ENCODE results near the gene BMP2K.

DNA sequence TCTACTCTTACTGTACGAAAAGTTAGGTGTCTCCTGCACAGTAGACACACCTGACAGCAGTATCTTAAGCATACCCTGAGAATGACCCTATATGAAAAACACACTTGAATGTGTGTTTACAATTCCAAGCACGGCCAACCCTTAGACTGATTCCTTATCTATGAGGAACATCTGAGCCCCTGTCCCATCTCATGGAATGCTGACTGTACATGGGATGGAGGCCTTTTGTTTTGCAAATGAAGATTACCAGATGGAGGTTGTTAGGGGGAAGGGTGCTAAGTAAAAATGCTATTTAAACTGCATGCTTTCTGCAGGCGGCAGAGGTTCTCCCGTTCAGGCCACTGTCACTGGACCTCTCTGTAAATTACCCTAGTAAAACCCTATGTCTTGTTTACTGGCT, 160.8 kb downstream of the BMP2K start:
- TF ChIP-seq, protein P1, sequence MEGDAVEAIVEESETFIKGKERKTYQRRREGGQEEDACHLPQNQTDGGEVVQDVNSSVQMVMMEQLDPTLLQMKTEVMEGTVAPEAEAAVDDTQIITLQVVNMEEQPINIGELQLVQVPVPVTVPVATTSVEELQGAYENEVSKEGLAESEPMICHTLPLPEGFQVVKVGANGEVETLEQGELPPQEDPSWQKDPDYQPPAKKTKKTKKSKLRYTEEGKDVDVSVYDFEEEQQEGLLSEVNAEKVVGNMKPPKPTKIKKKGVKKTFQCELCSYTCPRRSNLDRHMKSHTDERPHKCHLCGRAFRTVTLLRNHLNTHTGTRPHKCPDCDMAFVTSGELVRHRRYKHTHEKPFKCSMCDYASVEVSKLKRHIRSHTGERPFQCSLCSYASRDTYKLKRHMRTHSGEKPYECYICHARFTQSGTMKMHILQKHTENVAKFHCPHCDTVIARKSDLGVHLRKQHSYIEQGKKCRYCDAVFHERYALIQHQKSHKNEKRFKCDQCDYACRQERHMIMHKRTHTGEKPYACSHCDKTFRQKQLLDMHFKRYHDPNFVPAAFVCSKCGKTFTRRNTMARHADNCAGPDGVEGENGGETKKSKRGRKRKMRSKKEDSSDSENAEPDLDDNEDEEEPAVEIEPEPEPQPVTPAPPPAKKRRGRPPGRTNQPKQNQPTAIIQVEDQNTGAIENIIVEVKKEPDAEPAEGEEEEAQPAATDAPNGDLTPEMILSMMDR (conservative IDR thresholded peaks at IDR 0.05; ENCODE audit: low read length), result no peak
- no peak for TF ChIP-seq EZH2phosphoT487 (IDR thresholded peaks at IDR 0.05; ENCODE audit: borderline replicate concordance)

Measured in Loucy (cell line).